Measurements from ENCODE around the gene MAP4K4.
"Not testable (repeated sequence)": the region's sequence is repeated elsewhere in the genome, so short reads cannot be mapped to it uniquely, and the experiment has no call there.

MAP4K4 gene

GRCh38 chr2:101768556-101769220 is 71.2 kb downstream of the MAP4K4 start:
- DNase-seq (ENCODE audit: low spot score), result no peak

GRCh38 chr2:101769726-101770125 is 72.2 kb downstream of the MAP4K4 start:
- not testable (repeated sequence) for DNase-seq (ENCODE audit: low spot score)

GRCh38 chr2:101770726-101771125 is 73.2 kb downstream of the MAP4K4 start:
- DNase-seq (ENCODE audit: low spot score), result peak; percentile 20

- no peak for DNase-seq (ENCODE audit: low spot score)
Measured at GRCh38 chr2:101771227-101771902, 73.9 kb downstream of the MAP4K4 start.

GRCh38 chr2:101771910-101772321 is 74.4 kb downstream of the MAP4K4 start:
- no peak for DNase-seq (ENCODE audit: low spot score)

GRCh38 chr2:101773137-101773536 is 75.6 kb downstream of the MAP4K4 start:
- DNase-seq (ENCODE audit: low spot score), result no peak

- DNase-seq (ENCODE audit: low spot score), result not testable (repeated sequence)
Measured at GRCh38 chr2:101773961-101774360, 76.5 kb downstream of the MAP4K4 start.

- no peak for DNase-seq (ENCODE audit: low spot score)
Measured at GRCh38 chr2:101775092-101775491, 77.6 kb downstream of the MAP4K4 start.

- no peak for DNase-seq (ENCODE audit: low spot score)
Measured at GRCh38 chr2:101775636-101776035, 78.1 kb downstream of the MAP4K4 start.

GRCh38 chr2:101776172-101777043 is 78.9 kb downstream of the MAP4K4 start:
- DNase-seq (ENCODE audit: low spot score), result no peak

- no peak for DNase-seq (ENCODE audit: low spot score)
Measured at GRCh38 chr2:101777337-101777736, 79.8 kb downstream of the MAP4K4 start.

GRCh38 chr2:101778102-101778501 is 80.6 kb downstream of the MAP4K4 start:
- DNase-seq (ENCODE audit: low spot score), result no peak

- no peak for DNase-seq (ENCODE audit: low spot score)
Measured at GRCh38 chr2:101779190-101779589, 81.7 kb downstream of the MAP4K4 start.

- DNase-seq (ENCODE audit: low spot score), result no peak
Measured at GRCh38 chr2:101779656-101780055, 82.1 kb downstream of the MAP4K4 start.

GRCh38 chr2:101781326-101781725 is 83.8 kb downstream of the MAP4K4 start:
- peak; percentile 25 for DNase-seq (ENCODE audit: low spot score)

GRCh38 chr2:101781791-101782426 is 84.4 kb downstream of the MAP4K4 start:
- no peak for DNase-seq (ENCODE audit: low spot score)

GRCh38 chr2:101782427-101782792 is 84.9 kb downstream of the MAP4K4 start:
- DNase-seq (ENCODE audit: low spot score), result no peak

GRCh38 chr2:101787097-101787496 is 89.6 kb downstream of the MAP4K4 start:
- no peak for DNase-seq (ENCODE audit: low spot score)

- DNase-seq (ENCODE audit: low spot score), result no peak
Measured at GRCh38 chr2:101788565-101788964, 91.1 kb downstream of the MAP4K4 start.

- DNase-seq (ENCODE audit: low spot score), result no peak
Measured at GRCh38 chr2:101788995-101789970, 91.8 kb downstream of the MAP4K4 start.

GRCh38 chr2:101790416-101790815 is 92.9 kb downstream of the MAP4K4 start:
- no peak for DNase-seq (ENCODE audit: low spot score)
